Measurements from ENCODE around the gene ITIH5. TPM values are rescaled to one million over a fixed set of nuclear protein-coding genes. Genes with fewer than 3 reads are reported as not detected.

ITIH5 gene
- total RNA-seq, 1 donor = under 0.01 TPM

GRCh38 chr10:7558036-7558435 is 108.7 kb downstream of the ITIH5 start:
- no peak for DNase-seq (ENCODE audit: low read depth in 2 of 3, low spot score in 2 of 3)

- no peak for DNase-seq (ENCODE audit: low read depth in 2 of 3, low spot score in 2 of 3)
Observed at GRCh38 chr10:7553531-7553930, 113.2 kb downstream of the ITIH5 start.

GRCh38 chr10:7551950-7552716 is 114.6 kb downstream of the ITIH5 start:
- DNase-seq (ENCODE audit: low read depth in 2 of 3, low spot score in 2 of 3) = no peak

- no peak for DNase-seq (ENCODE audit: low read depth in 2 of 3, low spot score in 2 of 3)
Observed at GRCh38 chr10:7551289-7551688, 115.5 kb downstream of the ITIH5 start.

- DNase-seq (ENCODE audit: low read depth in 2 of 3, low spot score in 2 of 3) = no peak
Observed at GRCh38 chr10:7550013-7550412, 116.8 kb downstream of the ITIH5 start.

GRCh38 chr10:7547829-7548228 is 118.9 kb downstream of the ITIH5 start:
- no peak for DNase-seq (ENCODE audit: low read depth in 2 of 3, low spot score in 2 of 3)

GRCh38 chr10:7547206-7547605 is 119.6 kb downstream of the ITIH5 start:
- DNase-seq (ENCODE audit: low read depth in 2 of 3, low spot score in 2 of 3) = no peak

- no peak for DNase-seq (ENCODE audit: low read depth in 2 of 3, low spot score in 2 of 3)
Observed at GRCh38 chr10:7546385-7546967, 120.3 kb downstream of the ITIH5 start.

- DNase-seq (ENCODE audit: low read depth in 2 of 3, low spot score in 2 of 3) = no peak
Observed at GRCh38 chr10:7545792-7546191, 121.0 kb downstream of the ITIH5 start.

GRCh38 chr10:7545261-7545660 is 121.5 kb downstream of the ITIH5 start:
- no peak for DNase-seq (ENCODE audit: low read depth in 2 of 3, low spot score in 2 of 3)

- DNase-seq (ENCODE audit: low read depth in 2 of 3, low spot score in 2 of 3) = no peak
Observed at GRCh38 chr10:7544203-7544602, 122.6 kb downstream of the ITIH5 start.

GRCh38 chr10:7542189-7542914 is 124.4 kb downstream of the ITIH5 start:
- DNase-seq (ENCODE audit: low read depth in 2 of 3, low spot score in 2 of 3) = no peak

GRCh38 chr10:7541137-7542087 is 125.4 kb downstream of the ITIH5 start:
- no peak for DNase-seq (ENCODE audit: low read depth in 2 of 3, low spot score in 2 of 3)

- DNase-seq (ENCODE audit: low read depth in 2 of 3, low spot score in 2 of 3) = no peak
Observed at GRCh38 chr10:7538970-7539654, 127.7 kb downstream of the ITIH5 start.

- DNase-seq (ENCODE audit: low read depth in 2 of 3, low spot score in 2 of 3) = no peak
Observed at GRCh38 chr10:7537126-7537525, 129.6 kb downstream of the ITIH5 start.

- no peak for DNase-seq (ENCODE audit: low read depth in 2 of 3, low spot score in 2 of 3)
Observed at GRCh38 chr10:7534480-7534852, 132.3 kb downstream of the ITIH5 start.

- no peak for DNase-seq (ENCODE audit: low read depth in 2 of 3, low spot score in 2 of 3)
Observed at GRCh38 chr10:7533657-7534479, 132.9 kb downstream of the ITIH5 start.

GRCh38 chr10:7532723-7533498 is 133.9 kb downstream of the ITIH5 start:
- no peak for DNase-seq (ENCODE audit: low read depth in 2 of 3, low spot score in 2 of 3)

- no peak for DNase-seq (ENCODE audit: low read depth in 2 of 3, low spot score in 2 of 3)
Observed at GRCh38 chr10:7529638-7530037, 137.1 kb downstream of the ITIH5 start.
